Parathyroid adenoma (tissue), 2 donors: Measurements from ENCODE around the gene TMEM128.
"Not testable (repeated sequence)": the region's sequence is repeated elsewhere in the genome, so short reads cannot be mapped to it uniquely, and the experiment has no call there.

ENCODE experiments used
- H2AFZ ChIP-seq: fragments of 300-600 bp; sonication (generic); one replicate; pipeline ENCODE4 v1.7.0; 2017; ENCODE audit warnings: antibody characterized with exemption, mild to moderate bottlenecking
- H3K27ac ChIP-seq: fragments of 300-600 bp; sonication (generic); one replicate; pipeline ENCODE4 v1.7.0; 2017
- H3K27me3 ChIP-seq: fragments of 300-600 bp; sonication (generic); one replicate; pipeline ENCODE4 v1.7.0; 2017; ENCODE audit warnings: low read length; ENCODE audit not compliant: control insufficient read depth, insufficient read depth
- H3K36me3 ChIP-seq: fragments of 300-600 bp; sonication (generic); one replicate; pipeline ENCODE4 v1.7.0; 2017; ENCODE audit warnings: low read length; ENCODE audit not compliant: control insufficient read depth, insufficient read depth
- H3K4me1 ChIP-seq: fragments of 300-600 bp; sonication (generic); one replicate; pipeline ENCODE4 v1.7.0; 2017; ENCODE audit warnings: control low read depth
- H3K4me2 ChIP-seq: fragments of 300-600 bp; sonication (generic); one replicate; pipeline ENCODE4 v1.7.0; 2017; ENCODE audit warnings: low read length
- H3K4me3 ChIP-seq: fragments of 300-600 bp; sonication (generic); one replicate; pipeline ENCODE4 v1.7.0; 2017; ENCODE audit warnings: low read depth, low read length
- H3K79me2 ChIP-seq: fragments of 300-600 bp; sonication (generic); one replicate; pipeline ENCODE4 v1.7.0; 2017; ENCODE audit warnings: control low read depth
- H3K9ac ChIP-seq: fragments of 300-600 bp; sonication (generic); one replicate; pipeline ENCODE4 v1.7.0; 2017; ENCODE audit warnings: mild to moderate bottlenecking
- H3K9me3 ChIP-seq: fragments of 300-600 bp; sonication (generic); one replicate; pipeline ENCODE4 v1.7.0; 2017; ENCODE audit warnings: low read length; ENCODE audit not compliant: control insufficient read depth
- TF ChIP-seq, protein P1 (sequence below): fragments of 300-600 bp; sonication (generic); IDR thresholded peaks from one replicate; pipeline ENCODE4 v1.7.0; 2017; ENCODE audit warnings: antibody characterized with exemption, mild to moderate bottlenecking
- donor health status: primary hyperparathyroidism.

TMEM128 gene

GRCh38 chr4:4248885-4249203 is 821 bp upstream of the TMEM128 start:
- no peaks in the 10 kb centered on the region for H3K9me3 ChIP-seq
- H3K4me2 ChIP-seq: peak overlapping the region; percentile 81
- H3K4me1 ChIP-seq: peaks cover 3% of the 10 kb centered on the region
- H3K79me2 ChIP-seq: no peaks in the 10 kb centered on the region
- TF ChIP-seq, protein P1, sequence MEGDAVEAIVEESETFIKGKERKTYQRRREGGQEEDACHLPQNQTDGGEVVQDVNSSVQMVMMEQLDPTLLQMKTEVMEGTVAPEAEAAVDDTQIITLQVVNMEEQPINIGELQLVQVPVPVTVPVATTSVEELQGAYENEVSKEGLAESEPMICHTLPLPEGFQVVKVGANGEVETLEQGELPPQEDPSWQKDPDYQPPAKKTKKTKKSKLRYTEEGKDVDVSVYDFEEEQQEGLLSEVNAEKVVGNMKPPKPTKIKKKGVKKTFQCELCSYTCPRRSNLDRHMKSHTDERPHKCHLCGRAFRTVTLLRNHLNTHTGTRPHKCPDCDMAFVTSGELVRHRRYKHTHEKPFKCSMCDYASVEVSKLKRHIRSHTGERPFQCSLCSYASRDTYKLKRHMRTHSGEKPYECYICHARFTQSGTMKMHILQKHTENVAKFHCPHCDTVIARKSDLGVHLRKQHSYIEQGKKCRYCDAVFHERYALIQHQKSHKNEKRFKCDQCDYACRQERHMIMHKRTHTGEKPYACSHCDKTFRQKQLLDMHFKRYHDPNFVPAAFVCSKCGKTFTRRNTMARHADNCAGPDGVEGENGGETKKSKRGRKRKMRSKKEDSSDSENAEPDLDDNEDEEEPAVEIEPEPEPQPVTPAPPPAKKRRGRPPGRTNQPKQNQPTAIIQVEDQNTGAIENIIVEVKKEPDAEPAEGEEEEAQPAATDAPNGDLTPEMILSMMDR: no peak
- peak overlapping the region; percentile 87 for H3K27ac ChIP-seq
- no peaks in the 10 kb centered on the region for H3K27me3 ChIP-seq
- peak overlapping the region; percentile 89 for H2AFZ ChIP-seq
- H3K4me3 ChIP-seq: peak overlapping the region; percentile 91
- no peak overlapping the region for H3K9ac ChIP-seq
- H3K36me3 ChIP-seq: no peaks in the 10 kb centered on the region

GRCh38 chr4:4247696-4248028 is 361 bp downstream of the TMEM128 start:
- TF ChIP-seq, protein P1: no peak

GRCh38 chr4:4245172-4245571 is 2.9 kb downstream of the TMEM128 start:
- no peak overlapping the region for H3K27ac ChIP-seq

More at GRCh38 chr4:4247696-4248028, 361 bp downstream of the TMEM128 start:
- no peaks in the 10 kb centered on the region for H3K27me3 ChIP-seq
- H3K9me3 ChIP-seq: no peaks in the 10 kb centered on the region
- H3K9ac ChIP-seq: peak overlapping the region; percentile 16
- peak overlapping the region; percentile 91 for H3K4me3 ChIP-seq
- H3K79me2 ChIP-seq: no peaks in the 10 kb centered on the region
- H3K4me2 ChIP-seq: peak overlapping the region; percentile 81
- no peaks in the 10 kb centered on the region for H3K36me3 ChIP-seq
- H3K27ac ChIP-seq: peak overlapping the region; percentile 87
- peaks cover 3% of the 10 kb centered on the region for H3K4me1 ChIP-seq
- peak overlapping the region; percentile 89 for H2AFZ ChIP-seq

GRCh38 chr4:4239551-4239950 is 8.5 kb downstream of the TMEM128 start:
- not testable (repeated sequence) for H3K36me3 ChIP-seq

More at GRCh38 chr4:4245172-4245571, 2.9 kb downstream of the TMEM128 start:
- Histone ChIP-seq H2AFZ (no peak overlapping the region), H3K4me1 (peaks cover 3% of the 10 kb centered on the region), H3K27me3 (no peaks in the 10 kb centered on the region), H3K4me3 (no peak overlapping the region), H3K9ac (no peak overlapping the region), H3K9me3 (no peaks in the 10 kb centered on the region), H3K36me3 (no peaks in the 10 kb centered on the region), H3K4me2 (no peak overlapping the region), H3K79me2 (no peaks in the 10 kb centered on the region)
- TF ChIP-seq, protein P1: no peak

DNA sequence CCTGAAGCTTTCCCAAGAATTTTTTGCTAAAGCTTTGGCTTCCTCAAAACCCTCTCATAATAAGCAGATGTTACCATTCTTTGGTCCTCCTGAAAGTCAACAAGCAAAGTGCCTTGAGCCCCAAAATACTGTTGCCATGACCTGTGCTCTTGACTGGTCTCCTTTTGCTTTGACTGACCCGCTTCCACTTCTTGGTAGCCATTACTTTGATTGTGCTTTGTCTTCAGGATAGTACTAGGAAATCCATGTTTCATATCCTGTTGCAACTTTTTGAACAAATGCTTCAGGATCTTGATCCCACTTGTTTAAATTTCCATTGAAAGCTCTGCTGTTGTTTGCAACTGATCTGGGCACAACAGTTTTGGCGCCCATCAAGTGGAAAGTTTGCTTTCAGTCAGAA is 14.4 kb downstream of the TMEM128 start:
- Histone ChIP-seq H3K4me1 (no peaks in the 10 kb centered on the region), H2AFZ (no peak overlapping the region), H3K9me3 (no peaks in the 10 kb centered on the region), H3K27me3 (no peaks in the 10 kb centered on the region), H3K27ac (no peak overlapping the region), H3K4me2 (no peak overlapping the region), H3K9ac (no peak overlapping the region), H3K4me3 (no peak overlapping the region), H3K79me2 (no peaks in the 10 kb centered on the region), H3K36me3 (no peaks in the 10 kb centered on the region)
- TF ChIP-seq, protein P1: no peak

More at GRCh38 chr4:4239551-4239950, 8.5 kb downstream of the TMEM128 start:
- H3K9ac ChIP-seq, H3K79me2 ChIP-seq, H3K27ac ChIP-seq, H3K4me2 ChIP-seq, H3K4me3 ChIP-seq, H3K4me1 ChIP-seq, H2AFZ ChIP-seq, H3K9me3 ChIP-seq, H3K27me3 ChIP-seq: not testable (repeated sequence)
